Right lobe of liver (tissue), 4 donors: Measurements from ENCODE around the gene PHF20.

Experiments
- CTCF ChIP-seq, 4 donors: fragments of 200-600 bp in 3 of 4; fragments of 450-650 bp in 1 of 4; IDR thresholded peaks; one replicate each; pipeline versions ENCODE4 v1.5.1 to v1.8.0; 2016 to 2022; ENCODE audit warnings: antibody characterized with exemption in 4 of 4, mild to moderate bottlenecking in 2 of 4
- POLR2A ChIP-seq: fragments of 450-650 bp; IDR thresholded peaks from one replicate; pipeline ENCODE4 v1.6.1; 2017; ENCODE audit warnings: antibody characterized with exemption, mild to moderate bottlenecking
- donor health status: DM: no; HTN: no; CAD: no.
- donor health status: DM: no; HTN: no; CAD: no.
- donor health status: DM: no; HTN: yes; CAD: no.

- TF ChIP-seq POLR2A (no peak), CTCF (IDR thresholded peaks at IDR 0.05) (no peak)
Observed at GRCh38 chr20:35907017-35907701, 135.3 kb downstream of the PHF20 start.
